ENCODE results near the gene PIP4K2C.
"Not testable (repeated sequence)": the region's sequence is repeated elsewhere in the genome, so short reads cannot be mapped to it uniquely, and the experiment has no call there.

Gene PIP4K2C

GRCh38 chr12:57611108-57611826 is 20.3 kb downstream of the PIP4K2C start, which contains the start of gene ARHGEF25:
TSS of gene ARHGEF25 (plus strand) at chr12:57611435. CDS start at chr12:57611895, 460 bp downstream.
- peak; percentile 83 for DNase-seq

GRCh38 chr12:57611827-57612710 is 21.1 kb downstream of the PIP4K2C start:
- DNase-seq, result no peak

GRCh38 chr12:57612711-57613426 is 21.9 kb downstream of the PIP4K2C start:
- no peak for DNase-seq

GRCh38 chr12:57613427-57614109 is 22.6 kb downstream of the PIP4K2C start:
- DNase-seq, result no peak

- peak; percentile 73 for DNase-seq
These were observed 23.4 kb downstream of the PIP4K2C start for GRCh38 chr12:57614178-57614947.

- no peak for DNase-seq
These were observed 24.0 kb downstream of the PIP4K2C start for GRCh38 chr12:57614948-57615500.

- no peak for DNase-seq
These were observed 24.6 kb downstream of the PIP4K2C start for GRCh38 chr12:57615637-57616036.

- no peak for DNase-seq
These were observed 25.6 kb downstream of the PIP4K2C start for GRCh38 chr12:57616383-57617101.

GRCh38 chr12:57617942-57618341 is 26.9 kb downstream of the PIP4K2C start:
- no peak for DNase-seq

- DNase-seq, result not testable (repeated sequence)
These were observed 27.4 kb downstream of the PIP4K2C start for GRCh38 chr12:57618431-57618830.

GRCh38 chr12:57618966-57619433 is 28.0 kb downstream of the PIP4K2C start:
- DNase-seq, result no peak

- DNase-seq, result peak; percentile 74
These were observed 28.6 kb downstream of the PIP4K2C start for GRCh38 chr12:57619434-57620244.

GRCh38 chr12:57620245-57620935 is 29.4 kb downstream of the PIP4K2C start:
- DNase-seq, result no peak

GRCh38 chr12:57620936-57621496 is 30.0 kb downstream of the PIP4K2C start:
- DNase-seq, result peak; percentile 66

GRCh38 chr12:57621497-57622292 is 30.7 kb downstream of the PIP4K2C start:
- DNase-seq, result peak; percentile 83

- peak; percentile 45 for DNase-seq
These were observed 31.6 kb downstream of the PIP4K2C start for GRCh38 chr12:57622293-57623245.

- no peak for DNase-seq
These were observed 32.4 kb downstream of the PIP4K2C start for GRCh38 chr12:57623385-57623784.
